Measurements from ENCODE around the gene GAS7.

The GAS7 gene

GRCh38 chr17:9982159-9982558 is 216.2 kb downstream of the GAS7 start:
- TF ChIP-seq CTCF (IDR thresholded peaks at IDR 0.05; ENCODE audit: low read length, missing control alignments), result peak; percentile 19
- no peak for DNase-seq (ENCODE audit: low read depth)

GRCh38 chr17:9981344-9981915 is 217.0 kb downstream of the GAS7 start:
- H3K4me3 ChIP-seq (replicated peaks; ENCODE audit: low read depth, low read length), result no peak overlapping the region
- no peak for TF ChIP-seq CTCF (IDR thresholded peaks at IDR 0.05; ENCODE audit: low read length, missing control alignments)

More at GRCh38 chr17:9982159-9982558, 216.2 kb downstream of the GAS7 start:
- no peak overlapping the region for H3K4me3 ChIP-seq (replicated peaks; ENCODE audit: low read depth, low read length)

GRCh38 chr17:9979463-9979995 is 218.9 kb downstream of the GAS7 start:
- peak; percentile 16 for DNase-seq (ENCODE audit: low read depth)
- no peak for TF ChIP-seq CTCF (IDR thresholded peaks at IDR 0.05; ENCODE audit: low read length, missing control alignments)
- H3K4me3 ChIP-seq (replicated peaks; ENCODE audit: low read depth, low read length), result no peak overlapping the region

More at GRCh38 chr17:9981344-9981915, 217.0 kb downstream of the GAS7 start:
- DNase-seq (ENCODE audit: low read depth), result no peak

- TF ChIP-seq CTCF (IDR thresholded peaks at IDR 0.05; ENCODE audit: low read length, missing control alignments), result no peak
- DNase-seq (ENCODE audit: low read depth), result no peak
Observed at GRCh38 chr17:9977180-9977575, 221.2 kb downstream of the GAS7 start.

GRCh38 chr17:9976283-9977179 is 221.9 kb downstream of the GAS7 start:
- no peak for DNase-seq (ENCODE audit: low read depth)
- no peak for TF ChIP-seq CTCF (IDR thresholded peaks at IDR 0.05; ENCODE audit: low read length, missing control alignments)

More at GRCh38 chr17:9977180-9977575, 221.2 kb downstream of the GAS7 start:
- H3K4me3 ChIP-seq (replicated peaks; ENCODE audit: low read depth, low read length), result no peak overlapping the region

GRCh38 chr17:9974448-9975381 is 223.7 kb downstream of the GAS7 start:
- no peak for TF ChIP-seq CTCF (IDR thresholded peaks at IDR 0.05; ENCODE audit: low read length, missing control alignments)
- no peak overlapping the region for H3K4me3 ChIP-seq (replicated peaks; ENCODE audit: low read depth, low read length)
- DNase-seq (ENCODE audit: low read depth), result no peak

More at GRCh38 chr17:9976283-9977179, 221.9 kb downstream of the GAS7 start:
- no peak overlapping the region for H3K4me3 ChIP-seq (replicated peaks; ENCODE audit: low read depth, low read length)

Measured in fibroblast of pulmonary artery (primary cell).